ENCODE data around the gene MARCHF7.

- TF ChIP-seq, protein P1, sequence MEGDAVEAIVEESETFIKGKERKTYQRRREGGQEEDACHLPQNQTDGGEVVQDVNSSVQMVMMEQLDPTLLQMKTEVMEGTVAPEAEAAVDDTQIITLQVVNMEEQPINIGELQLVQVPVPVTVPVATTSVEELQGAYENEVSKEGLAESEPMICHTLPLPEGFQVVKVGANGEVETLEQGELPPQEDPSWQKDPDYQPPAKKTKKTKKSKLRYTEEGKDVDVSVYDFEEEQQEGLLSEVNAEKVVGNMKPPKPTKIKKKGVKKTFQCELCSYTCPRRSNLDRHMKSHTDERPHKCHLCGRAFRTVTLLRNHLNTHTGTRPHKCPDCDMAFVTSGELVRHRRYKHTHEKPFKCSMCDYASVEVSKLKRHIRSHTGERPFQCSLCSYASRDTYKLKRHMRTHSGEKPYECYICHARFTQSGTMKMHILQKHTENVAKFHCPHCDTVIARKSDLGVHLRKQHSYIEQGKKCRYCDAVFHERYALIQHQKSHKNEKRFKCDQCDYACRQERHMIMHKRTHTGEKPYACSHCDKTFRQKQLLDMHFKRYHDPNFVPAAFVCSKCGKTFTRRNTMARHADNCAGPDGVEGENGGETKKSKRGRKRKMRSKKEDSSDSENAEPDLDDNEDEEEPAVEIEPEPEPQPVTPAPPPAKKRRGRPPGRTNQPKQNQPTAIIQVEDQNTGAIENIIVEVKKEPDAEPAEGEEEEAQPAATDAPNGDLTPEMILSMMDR (IDR thresholded peaks at IDR 0.05; ENCODE audit: low read depth, low read length): no peak
- TF ChIP-seq EZH2phosphoT487 (IDR thresholded peaks at IDR 0.05; ENCODE audit: low read depth): no peak
Observed at GRCh38 chr2:159736048-159736447, 23.7 kb downstream of the MARCHF7 start.

Data from OCI-LY3 (cell line).